Gastrocnemius medialis (tissue), 4 donors: Measurements from ENCODE around the gene ROPN1B.

Experiments used
- CTCF ChIP-seq, 5 experiments: fragments of 450-650 bp in 3 of 5; fragments of 200-600 bp in 2 of 5; sonication (generic) in 2 of 5; IDR thresholded peaks in 4 of 5; conservative IDR thresholded peaks in 1 of 5; 1 replicate in 4 of 5; 2 replicates in 1 of 5; pipeline ENCODE4 v1.5.1; 2016 to 2019; ENCODE audit warnings: antibody characterized with exemption in 5 of 5, mild to moderate bottlenecking in 3 of 5, moderate library complexity in 3 of 5
- POLR2A ChIP-seq, 2 donors: fragments of 450-650 bp; IDR thresholded peaks; one replicate each; pipeline ENCODE4 v1.6.1; 2017; ENCODE audit warnings: antibody characterized with exemption in 2 of 2, mild to moderate bottlenecking in 2 of 2, moderate library complexity in 2 of 2

- no peak for TF ChIP-seq CTCF (IDR thresholded peaks at IDR 0.05 in 4 of 5, conservative IDR thresholded peaks at IDR 0.05 in 1 of 5)
- TF ChIP-seq POLR2A (IDR thresholded peaks at IDR 0.05), result no peak
Measured at GRCh38 chr3:126018995-126019394, 50.0 kb downstream of the ROPN1B start.
